ENCODE results near the gene PLEKHG4.

PLEKHG4 gene

DNA sequence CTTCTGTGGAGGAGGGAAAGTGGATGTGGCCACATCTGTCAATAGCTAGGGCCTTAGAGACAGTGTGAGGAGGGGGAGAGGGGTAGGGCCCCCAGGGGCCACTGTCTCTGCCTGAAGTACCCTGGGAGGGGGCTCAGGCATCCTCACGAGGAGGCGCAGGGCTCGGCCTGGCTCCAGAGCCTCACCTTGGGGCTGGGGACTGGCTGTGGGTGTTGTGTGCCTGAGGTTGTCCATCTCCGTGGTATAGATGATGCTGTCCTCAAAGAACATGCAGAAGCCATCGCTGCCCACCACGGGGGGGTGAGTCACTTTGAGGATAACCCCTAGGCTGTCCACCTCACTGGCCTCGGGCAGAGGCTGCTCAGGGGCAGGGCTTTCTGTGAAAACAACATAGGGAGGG, 12.1 kb downstream of the PLEKHG4 start:
- no peak for DNase-seq

DNA sequence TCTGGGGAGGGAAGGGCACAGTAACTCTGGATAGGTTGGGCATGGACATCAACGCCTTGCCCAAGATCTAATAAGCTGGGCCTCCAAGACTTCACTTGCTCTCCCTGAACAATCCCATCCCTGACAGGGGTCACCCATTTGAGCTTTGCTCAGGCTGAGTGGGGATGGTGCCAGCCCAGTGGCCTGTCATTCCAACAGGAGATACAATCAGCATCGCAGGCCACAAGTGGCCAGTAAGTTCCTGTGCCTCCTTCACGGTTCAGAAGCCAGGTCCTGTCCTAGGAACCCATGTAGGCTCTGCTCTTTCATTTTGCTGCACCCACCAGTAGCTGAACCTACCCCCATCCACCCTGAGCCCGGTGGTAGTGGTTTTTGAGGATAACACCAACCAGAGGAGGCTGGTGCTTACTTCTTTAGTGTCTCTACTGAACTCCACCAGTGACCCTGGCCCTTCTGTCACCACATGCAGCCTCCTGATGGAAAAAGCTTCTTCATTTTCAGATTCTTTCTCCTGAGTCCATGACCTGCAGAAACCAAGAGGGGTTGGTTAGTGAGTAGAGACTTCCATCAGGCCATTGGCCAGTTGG, 14.9 kb downstream of the PLEKHG4 start:
- DNase-seq, result no peak

- no peak for DNase-seq
Measured at GRCh38 chr16:67294938-67295361, 15.6 kb downstream of the PLEKHG4 start.

GRCh38 chr16:67296420-67296819, 17.1 kb downstream of the PLEKHG4 start:
- DNase-seq, result no peak

GRCh38 chr16:67298277-67298676, 18.9 kb downstream of the PLEKHG4 start:
- no peak for DNase-seq

GRCh38 chr16:67299269-67299668, 19.9 kb downstream of the PLEKHG4 start:
- DNase-seq, result no peak

GRCh38 chr16:67301080-67301782, 21.9 kb downstream of the PLEKHG4 start:
- no peak for DNase-seq

DNA sequence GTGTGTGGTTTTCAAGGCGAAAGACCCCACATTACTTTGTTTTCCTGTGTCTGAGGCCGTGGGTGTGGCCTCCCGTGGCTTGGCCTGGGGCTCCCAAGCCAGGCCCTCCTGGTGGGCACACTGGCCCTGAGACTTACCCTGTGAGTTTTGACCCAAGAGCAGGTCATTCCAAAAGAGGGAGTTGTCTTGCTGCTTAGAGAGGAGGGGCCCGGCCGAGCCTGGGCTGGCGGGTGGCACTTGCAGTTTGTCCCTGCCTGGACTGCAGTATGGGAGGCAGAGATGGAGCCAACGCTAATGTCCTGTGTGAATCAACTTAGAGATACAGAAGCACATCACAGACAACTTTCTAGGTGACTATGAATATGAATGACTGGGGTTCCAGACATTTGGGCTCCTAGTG, 22.7 kb downstream of the PLEKHG4 start:
- no peak for DNase-seq

DNA sequence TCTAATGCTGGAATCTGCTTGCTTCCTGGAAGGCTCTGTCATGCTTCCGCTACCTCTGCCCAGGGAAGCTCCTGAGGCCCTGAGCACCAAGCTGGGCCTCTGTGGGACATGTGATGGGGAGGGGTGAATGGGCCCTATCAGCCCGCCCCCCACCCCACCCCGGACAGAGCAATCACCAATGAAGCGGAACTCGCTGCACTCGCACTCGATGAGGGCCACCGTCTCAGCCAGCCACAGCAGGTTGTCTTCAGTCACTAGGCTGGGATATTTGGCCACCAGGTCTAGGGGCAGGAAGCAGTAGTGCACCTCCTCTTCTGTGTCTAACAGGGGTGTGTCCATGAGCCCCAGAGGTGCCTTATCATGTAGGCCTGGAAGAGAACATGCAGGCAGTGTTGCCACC, 23.6 kb downstream of the PLEKHG4 start:
- DNase-seq, result no peak

DNA sequence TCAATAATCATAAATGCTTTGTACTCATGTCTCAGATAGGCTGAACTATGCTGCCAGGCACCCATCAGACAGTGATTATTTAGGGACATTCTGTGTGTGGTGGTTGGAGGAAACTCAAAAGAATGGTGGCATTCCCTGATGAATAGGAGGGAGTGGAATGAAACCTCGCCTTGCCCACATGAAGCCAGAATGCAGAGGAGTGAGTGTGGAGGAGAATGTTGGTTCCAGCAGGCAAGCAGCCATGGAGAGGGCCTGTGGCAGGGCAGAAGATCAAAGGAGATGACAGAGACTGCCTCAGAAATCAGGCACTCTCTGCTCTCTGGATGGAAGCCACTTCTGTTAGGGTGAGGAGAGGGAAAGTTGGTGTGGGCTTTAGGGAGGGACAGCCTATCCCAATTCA, 24.7 kb downstream of the PLEKHG4 start:
- DNase-seq, result no peak

DNA sequence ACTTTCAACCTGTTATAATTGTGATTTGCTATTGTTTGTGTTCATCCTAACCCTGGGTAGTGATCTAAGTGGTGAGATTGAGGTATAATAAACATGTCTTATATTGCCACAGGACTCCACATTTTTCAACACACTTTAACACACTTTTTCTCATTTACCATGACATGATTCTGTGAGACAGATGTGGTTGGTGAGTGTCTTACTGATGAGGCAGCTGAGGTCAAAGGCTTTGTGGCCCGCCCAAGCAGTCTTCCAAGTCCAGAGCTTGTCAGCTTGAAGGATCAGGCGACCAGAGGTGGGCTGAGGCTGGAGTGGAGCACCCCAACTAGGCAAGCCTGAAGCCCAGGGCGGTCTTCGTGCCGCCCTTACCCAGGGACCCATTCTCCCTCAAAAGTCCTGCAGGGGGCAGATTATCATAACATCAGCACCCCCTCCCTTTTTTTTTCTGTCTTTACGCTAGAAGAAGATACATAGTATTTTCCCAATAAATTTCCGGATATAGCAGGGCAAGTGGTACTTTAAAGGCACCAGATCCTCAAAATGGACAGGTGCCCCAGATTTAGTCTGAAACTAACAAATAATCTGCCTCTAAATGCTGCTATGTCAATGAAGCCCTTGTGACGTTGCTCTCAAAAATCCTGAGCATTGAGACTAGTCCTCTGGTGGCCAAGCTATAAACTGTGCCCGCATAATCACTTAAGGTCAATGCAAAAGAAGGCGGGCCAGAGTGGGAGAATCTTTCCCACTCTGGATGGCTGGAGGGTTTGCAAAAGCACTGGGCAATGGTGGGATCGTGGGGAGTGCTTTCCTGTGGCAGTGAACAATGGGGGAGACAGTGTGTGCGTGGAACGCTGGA, 26.1 kb downstream of the PLEKHG4 start:
- no peak for DNase-seq

- DNase-seq, result no peak
Measured at GRCh38 chr16:67310561-67310960, 31.2 kb downstream of the PLEKHG4 start.

- no peak for DNase-seq
Measured at GRCh38 chr16:67311607-67312488, 32.5 kb downstream of the PLEKHG4 start.

GRCh38 chr16:67312719-67313118, 33.4 kb downstream of the PLEKHG4 start:
- no peak for DNase-seq

- DNase-seq, result no peak
Measured at GRCh38 chr16:67317853-67318252, 38.5 kb downstream of the PLEKHG4 start.

- DNase-seq, result no peak
Measured at GRCh38 chr16:67326115-67326471, 46.8 kb downstream of the PLEKHG4 start.

DNA sequence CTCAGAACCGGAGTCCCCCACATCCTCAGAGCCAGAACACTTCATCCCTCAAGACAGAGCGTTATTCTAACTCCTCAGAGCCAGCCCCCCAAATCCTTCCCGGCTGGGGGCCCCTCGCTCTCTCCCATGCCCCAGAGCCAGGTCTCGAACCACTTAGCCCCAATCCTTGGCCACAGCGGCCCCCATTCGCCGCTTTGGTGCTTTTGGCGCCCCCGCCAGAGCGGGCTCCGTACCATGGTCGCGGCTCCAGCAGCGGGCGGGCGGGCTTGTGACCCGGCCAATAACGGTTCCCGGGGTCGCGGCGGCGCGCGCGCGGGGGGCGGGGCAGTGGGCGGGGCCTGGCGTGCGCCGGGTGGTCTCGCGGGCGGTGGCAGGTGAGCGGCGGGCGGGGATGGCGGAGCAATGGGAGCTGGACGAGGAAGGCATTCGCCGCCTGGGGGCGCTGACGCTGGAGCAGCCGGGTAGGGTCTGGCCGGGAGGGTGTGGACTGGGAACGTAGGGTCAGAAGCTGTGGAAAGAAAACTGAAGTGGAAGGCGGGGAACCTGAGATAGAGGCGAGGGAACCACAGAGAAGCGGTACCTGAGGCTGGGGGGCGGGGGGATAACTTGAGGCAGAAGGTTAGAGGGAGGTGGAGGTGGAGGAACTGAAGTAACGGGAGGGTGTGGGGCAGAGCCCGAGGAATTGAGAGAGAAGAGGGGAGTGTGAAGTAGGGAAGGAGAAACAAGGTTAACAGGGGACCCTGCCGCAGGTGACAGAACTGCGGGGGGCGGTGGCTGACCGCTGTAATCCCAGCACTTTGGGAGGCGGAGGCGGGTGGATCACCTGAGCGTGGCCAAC, 47.4 kb downstream of the PLEKHG4 start, which contains the start of the genes KCTD19 and LRRC36:
TSS of gene KCTD19 (minus strand) at position 270 of the 838 bp plus-strand sequence. CDS start at position 236, 34 bp downstream.
TSS of gene LRRC36 (plus strand) at position 344 of the 838 bp plus-strand sequence. CDS start at position 392, 48 bp downstream.
- peak; percentile 16 for DNase-seq

- DNase-seq, result no peak
Measured at GRCh38 chr16:67327743-67328142, 48.4 kb downstream of the PLEKHG4 start.

GRCh38 chr16:67329901-67330300, 50.6 kb downstream of the PLEKHG4 start:
- DNase-seq, result no peak

DNA sequence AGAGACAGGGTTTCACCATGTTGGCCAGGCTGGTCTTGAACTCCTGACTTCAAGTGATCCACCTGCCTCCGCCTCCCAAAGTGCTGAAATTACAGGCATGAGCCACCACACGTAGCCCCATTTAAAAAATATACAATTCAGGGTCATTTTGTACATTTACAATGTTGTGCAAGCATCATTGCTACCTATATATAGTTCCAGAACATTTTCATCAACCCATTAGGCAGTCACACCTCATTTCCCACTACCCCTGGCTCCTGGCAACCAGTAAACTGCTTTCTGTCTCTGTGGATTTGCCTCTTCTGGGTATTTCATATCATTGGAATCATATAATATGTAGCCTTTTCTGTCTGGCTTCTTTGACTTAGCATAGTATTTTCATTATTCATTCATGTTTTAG, 54.0 kb downstream of the PLEKHG4 start:
- no peak for DNase-seq

DNA sequence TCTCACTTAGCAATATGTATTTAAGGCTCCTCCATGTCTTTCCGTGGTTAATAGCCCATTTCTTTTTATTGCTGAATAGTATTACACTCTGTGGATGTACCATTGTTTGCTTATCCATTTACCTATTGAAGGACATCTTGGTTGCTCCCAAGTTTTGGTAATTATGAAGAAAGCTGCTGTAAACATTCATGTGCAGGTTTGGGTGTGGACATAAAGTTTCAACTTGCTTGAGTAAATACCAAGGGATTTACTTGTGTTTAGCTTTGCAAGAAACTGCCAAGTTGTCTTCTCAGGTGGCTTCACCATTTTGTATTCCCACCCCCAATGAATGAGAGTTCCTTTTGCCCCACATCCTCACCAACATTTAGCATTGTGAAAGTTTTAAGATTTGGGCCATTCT, 56.8 kb downstream of the PLEKHG4 start:
- DNase-seq, result no peak

- no peak for DNase-seq
Measured at GRCh38 chr16:67336648-67337047, 57.3 kb downstream of the PLEKHG4 start.

Data from T-helper 9 cell (primary cell).